DMS79 treated with DMSO at 0.1 percent for 48 hours (cell line): ENCODE measurements around the gene PPARA.

Source experiments
- DNase-seq: peaks from one replicate; lab custom pipeline; 2025; lab: John Stamatoyannopoulos, UW

The PPARA gene

GRCh38 chr22:46274381-46274780, 124.1 kb downstream of the PPARA start:
- DNase-seq: no peak

- DNase-seq: no peak
Observed at GRCh38 chr22:46275455-46276122, 125.3 kb downstream of the PPARA start.

DNA sequence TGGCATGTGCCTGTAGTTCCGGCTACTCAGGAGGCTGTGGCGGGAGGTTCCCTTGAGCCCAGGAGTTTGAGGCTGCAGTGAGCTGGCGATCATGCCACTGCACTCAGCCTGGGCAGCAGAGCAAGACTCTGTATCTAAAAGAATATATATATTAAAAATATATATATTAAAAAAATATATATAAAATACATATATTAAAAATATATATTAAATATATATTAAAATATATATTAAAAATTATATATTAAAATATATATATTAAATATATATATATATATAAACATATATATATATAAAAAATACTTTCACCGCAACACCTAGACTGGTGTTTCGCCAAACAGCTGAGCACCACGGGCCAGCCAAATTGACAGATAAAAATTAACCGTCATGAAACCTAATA, 126.2 kb downstream of the PPARA start:
- no peak for DNase-seq

GRCh38 chr22:46278656-46279645, 128.6 kb downstream of the PPARA start:
- DNase-seq: no peak

DNA sequence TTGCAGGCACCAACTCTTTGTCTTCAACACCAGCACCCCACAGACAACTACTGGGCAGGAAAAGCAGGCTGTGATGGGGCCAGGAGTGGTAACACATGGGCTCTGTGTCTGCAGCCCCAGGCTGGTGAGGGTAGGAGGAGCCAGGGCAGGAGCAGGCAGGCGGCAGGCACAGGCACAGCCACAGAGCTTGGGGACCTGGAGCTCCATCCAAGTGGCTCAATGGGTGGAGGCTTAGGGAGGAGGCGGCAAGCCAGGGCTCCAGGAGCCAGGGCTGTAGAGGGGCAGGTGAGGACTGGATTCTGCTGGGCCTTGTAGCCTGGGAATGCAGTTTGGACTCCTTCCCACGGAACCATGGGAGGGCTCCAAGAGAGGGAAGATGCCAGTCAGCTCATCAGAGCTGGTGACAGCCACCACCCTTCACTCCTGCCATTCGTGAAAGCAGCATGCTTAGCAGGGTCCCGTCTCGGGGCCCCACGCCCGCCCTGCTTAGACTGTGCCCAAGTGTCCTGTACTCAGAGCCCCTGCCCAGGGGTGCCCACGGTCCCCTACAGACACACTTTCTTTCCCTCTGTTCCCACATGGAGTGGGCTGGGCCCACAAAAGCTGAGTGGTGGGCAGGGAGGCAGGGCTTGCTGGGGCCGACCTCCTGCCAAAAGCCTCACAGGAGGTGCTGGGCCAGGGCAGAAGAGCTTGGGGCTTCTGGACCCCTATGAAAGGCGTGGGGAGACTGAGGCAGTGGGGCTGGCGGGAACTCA, 129.9 kb downstream of the PPARA start:
- no peak for DNase-seq

GRCh38 chr22:46280999-46281623, 130.8 kb downstream of the PPARA start:
- no peak for DNase-seq

- DNase-seq: no peak
Observed at GRCh38 chr22:46281866-46282678, 131.7 kb downstream of the PPARA start.

DNA sequence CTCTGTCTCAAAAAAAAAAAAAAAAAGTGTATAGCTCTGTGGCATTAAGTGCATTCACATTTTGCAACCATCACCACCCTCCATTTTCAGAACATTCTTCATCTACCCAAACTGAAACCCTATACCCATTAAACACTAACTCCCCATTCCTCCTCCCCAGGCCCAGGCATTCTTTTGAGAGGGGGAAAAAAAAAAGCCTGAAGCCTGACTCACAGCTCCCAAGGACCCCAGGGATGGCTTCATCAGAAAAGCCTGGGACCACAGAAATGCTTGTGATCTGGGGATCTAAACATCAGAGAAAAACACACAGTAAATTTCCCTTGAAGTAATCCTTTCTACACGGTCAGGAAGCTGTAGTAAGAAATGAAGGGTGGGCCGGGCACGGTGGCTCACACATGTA, 135.7 kb downstream of the PPARA start:
- no peak for DNase-seq

GRCh38 chr22:46286941-46287872, 136.9 kb downstream of the PPARA start:
- DNase-seq: no peak

GRCh38 chr22:46287873-46288751, 137.8 kb downstream of the PPARA start:
- no peak for DNase-seq

DNA sequence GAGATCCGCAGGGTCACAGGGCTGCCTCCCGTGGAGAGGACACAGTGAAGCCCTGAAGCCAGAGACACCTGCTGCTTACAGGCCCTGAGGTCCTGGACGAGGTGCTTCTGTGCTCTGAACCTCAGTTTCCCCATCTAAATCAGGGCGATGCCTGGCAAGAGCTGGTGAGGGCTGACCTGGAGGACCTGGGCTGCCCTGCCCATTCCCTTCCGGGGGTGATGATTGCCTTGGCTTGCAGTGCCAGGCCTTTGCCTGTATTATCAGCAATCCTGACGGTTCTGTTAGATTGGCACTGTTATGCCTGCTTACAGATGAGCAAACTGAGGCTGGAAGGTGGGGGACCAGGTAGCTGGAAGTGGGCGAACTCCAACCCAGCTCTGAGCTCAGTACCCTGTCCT, 138.5 kb downstream of the PPARA start:
- no peak for DNase-seq

DNA sequence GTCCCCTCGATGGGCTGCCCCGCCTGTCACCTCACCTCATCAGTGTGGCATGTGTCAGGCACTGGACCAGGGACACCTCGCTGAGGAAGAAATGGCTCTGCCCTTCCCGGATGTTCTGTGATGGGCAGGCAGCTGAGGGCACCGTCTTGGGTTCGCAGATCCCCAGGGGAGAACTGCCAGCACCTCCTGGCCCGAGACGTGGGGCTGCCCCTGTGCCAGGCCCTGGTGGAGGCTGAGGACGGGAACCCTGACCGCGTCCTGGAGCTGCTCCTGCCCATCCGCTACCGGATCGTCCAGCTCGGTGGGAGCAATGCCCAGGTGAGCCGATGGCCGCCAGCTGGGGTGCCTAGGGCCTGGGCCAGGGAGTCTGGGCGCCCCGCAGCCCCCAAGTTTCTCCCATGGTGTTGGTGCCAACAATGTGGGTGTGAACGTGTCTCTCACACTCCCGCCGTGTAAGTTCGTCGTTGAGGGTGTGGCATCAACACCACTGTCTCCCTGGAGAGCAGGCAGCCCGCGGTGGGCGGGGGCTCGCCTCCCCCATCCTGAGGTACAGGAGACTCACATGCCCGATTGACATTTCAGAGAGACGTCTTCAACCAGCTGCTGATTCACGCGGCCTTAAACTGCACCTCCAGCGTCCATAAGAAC, 139.0 kb downstream of the PPARA start:
- no peak for DNase-seq

GRCh38 chr22:46290121-46290842, 140.0 kb downstream of the PPARA start:
- DNase-seq: no peak

DNA sequence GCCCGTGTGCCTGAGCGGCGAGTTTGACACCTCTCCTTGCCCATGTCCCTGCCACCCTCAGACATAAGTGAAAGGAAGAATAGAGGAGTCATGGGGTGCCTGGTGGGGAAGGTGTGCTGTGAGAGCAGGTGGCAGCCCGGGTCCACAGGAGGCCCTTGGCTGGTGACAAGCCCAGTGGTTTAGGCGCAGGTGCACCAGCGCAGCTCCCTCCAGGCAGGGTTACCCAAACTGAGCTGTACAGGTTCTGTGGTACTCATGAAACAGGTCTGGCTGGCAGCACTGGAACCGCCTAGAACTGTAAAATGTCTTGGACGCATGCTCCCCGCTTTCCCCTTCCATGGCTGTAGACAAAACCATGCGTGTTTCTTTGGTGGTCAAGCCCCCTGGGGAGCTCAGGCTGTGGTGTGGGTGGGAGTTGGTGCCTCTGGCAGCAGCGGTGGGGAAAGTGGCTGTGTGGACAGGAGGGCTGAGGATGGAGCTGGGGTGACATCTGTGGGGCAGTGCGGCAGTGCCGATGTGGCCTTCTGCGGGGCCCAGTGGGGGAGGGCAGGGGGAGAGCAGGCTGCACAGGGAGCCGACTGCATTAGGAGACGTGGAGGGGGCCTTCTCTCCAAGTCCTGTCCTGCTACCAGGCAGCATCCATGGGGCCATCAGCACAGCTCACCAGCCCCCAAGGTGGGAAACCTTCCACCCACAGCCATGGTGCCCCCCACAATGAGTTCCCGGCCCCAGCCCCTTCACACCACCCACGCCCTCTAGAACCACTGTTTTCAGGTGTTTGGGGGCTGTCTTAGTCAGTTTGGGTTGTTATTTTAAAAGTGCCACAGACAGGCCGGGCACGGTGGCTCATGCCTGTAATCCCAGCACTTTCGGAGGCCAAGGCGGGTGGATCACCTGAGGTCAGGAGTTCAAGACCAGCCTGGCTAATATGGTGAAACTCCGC, 140.8 kb downstream of the PPARA start:
- DNase-seq: no peak

DNA sequence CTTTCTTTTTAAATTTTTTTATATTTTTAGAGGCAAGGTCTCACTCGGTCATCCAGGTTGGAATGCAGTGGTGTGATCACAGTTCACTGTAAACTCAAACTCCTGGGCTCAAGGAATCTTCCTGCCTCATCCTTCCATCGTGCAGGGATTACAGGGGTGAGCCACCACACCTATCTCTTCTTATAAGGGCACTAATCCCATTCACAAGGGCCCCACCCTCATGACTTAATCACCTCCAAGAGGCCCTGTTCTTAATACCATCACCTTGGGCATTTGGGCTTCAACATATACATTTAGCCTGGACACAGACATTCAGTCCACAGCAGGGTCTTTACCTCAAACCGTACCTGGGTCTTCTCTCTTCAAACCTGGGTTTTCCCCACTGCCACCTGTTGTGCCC, 141.8 kb downstream of the PPARA start:
- DNase-seq: no peak

- DNase-seq: no peak
Observed at GRCh38 chr22:46292732-46293131, 142.4 kb downstream of the PPARA start.
